ENCODE results near the gene CALML3.

The CALML3 gene

GRCh38 chr10:5550621-5551530 lies 26.1 kb downstream of the CALML3 start:
- TF ChIP-seq CTCF (IDR thresholded peaks at IDR 0.05; ENCODE audit: low read length) (no peak), EZH2 (IDR thresholded peaks at IDR 0.05; ENCODE audit: borderline replicate concordance, low read length) (no peak)
- Histone ChIP-seq H3K9me3 (ENCODE audit: low read length) (no peaks in the 10 kb centered on the region), H3K27ac (ENCODE audit: low read depth, low read length, poor library complexity, severe bottlenecking) (no peak overlapping the region), H3K9ac (ENCODE audit: low read length) (no peak overlapping the region), H3K4me1 (ENCODE audit: insufficient read depth, low read length, severe bottlenecking) (no peaks in the 10 kb centered on the region), H3F3A (ENCODE audit: insufficient read depth, low read length) (no peaks in the 10 kb centered on the region), H4K20me1 (ENCODE audit: insufficient read depth, low read length) (no peaks in the 10 kb centered on the region), H3K79me2 (ENCODE audit: insufficient read depth, low read length) (no peaks in the 10 kb centered on the region), H3K36me3 (ENCODE audit: insufficient read depth, low read length) (no peaks in the 10 kb centered on the region), H3K27me3 (ENCODE audit: insufficient read depth, low read length) (0 out of 2 replicates have a peak, but pooled peaks cover 3% of the 10 kb centered on the region), H3K4me2 (ENCODE audit: low read length) (no peak overlapping the region), H2AFZ (ENCODE audit: low read length) (no peak overlapping the region), H3K9me2 (ENCODE audit: low read depth, low read length) (no peaks in the 10 kb centered on the region), H3K4me3 (ENCODE audit: low read depth, low read length, poor library complexity, severe bottlenecking) (no peak overlapping the region)

- Histone ChIP-seq H3K9ac (ENCODE audit: low read length) (no peak overlapping the region), H4K20me1 (ENCODE audit: insufficient read depth, low read length) (no peaks in the 10 kb centered on the region), H3K79me2 (ENCODE audit: insufficient read depth, low read length) (no peaks in the 10 kb centered on the region), H2AFZ (ENCODE audit: low read length) (no peak overlapping the region), H3K4me2 (ENCODE audit: low read length) (no peak overlapping the region), H3K9me2 (ENCODE audit: low read depth, low read length) (no peaks in the 10 kb centered on the region), H3K27me3 (ENCODE audit: insufficient read depth, low read length) (no peaks in the 10 kb centered on the region), H3K4me1 (ENCODE audit: insufficient read depth, low read length, severe bottlenecking) (no peaks in the 10 kb centered on the region), H3K36me3 (ENCODE audit: insufficient read depth, low read length) (no peaks in the 10 kb centered on the region), H3K27ac (ENCODE audit: low read depth, low read length, poor library complexity, severe bottlenecking) (no peak overlapping the region), H3K4me3 (ENCODE audit: low read depth, low read length, poor library complexity, severe bottlenecking) (no peak overlapping the region), H3F3A (ENCODE audit: insufficient read depth, low read length) (no peaks in the 10 kb centered on the region), H3K9me3 (ENCODE audit: low read length) (no peaks in the 10 kb centered on the region)
- TF ChIP-seq EZH2 (IDR thresholded peaks at IDR 0.05; ENCODE audit: borderline replicate concordance, low read length) (no peak), CTCF (IDR thresholded peaks at IDR 0.05; ENCODE audit: low read length) (no peak)
These were observed 27.0 kb downstream of the CALML3 start for GRCh38 chr10:5551531-5552375.

- no peaks in the 10 kb centered on the region for H3K4me1 ChIP-seq (ENCODE audit: insufficient read depth, low read length, severe bottlenecking)
These were observed 27.9 kb downstream of the CALML3 start for GRCh38 chr10:5552376-5553321.

More at GRCh38 chr10:5552376-5553321, 27.9 kb downstream of the CALML3 start:
- Histone ChIP-seq H3K9ac (ENCODE audit: low read length) (no peak overlapping the region), H3K9me3 (ENCODE audit: low read length) (no peaks in the 10 kb centered on the region), H3K9me2 (ENCODE audit: low read depth, low read length) (no peaks in the 10 kb centered on the region), H3K4me3 (ENCODE audit: low read depth, low read length, poor library complexity, severe bottlenecking) (no peak overlapping the region), H3K27ac (ENCODE audit: low read depth, low read length, poor library complexity, severe bottlenecking) (no peak overlapping the region), H4K20me1 (ENCODE audit: insufficient read depth, low read length) (no peaks in the 10 kb centered on the region), H3K27me3 (ENCODE audit: insufficient read depth, low read length) (no peaks in the 10 kb centered on the region), H3F3A (ENCODE audit: insufficient read depth, low read length) (no peaks in the 10 kb centered on the region), H2AFZ (ENCODE audit: low read length) (no peak overlapping the region), H3K36me3 (ENCODE audit: insufficient read depth, low read length) (no peaks in the 10 kb centered on the region), H3K4me2 (ENCODE audit: low read length) (no peak overlapping the region), H3K79me2 (ENCODE audit: insufficient read depth, low read length) (no peaks in the 10 kb centered on the region)
- no peak for TF ChIP-seq CTCF (IDR thresholded peaks at IDR 0.05; ENCODE audit: low read length)
- no peak for TF ChIP-seq EZH2 (IDR thresholded peaks at IDR 0.05; ENCODE audit: borderline replicate concordance, low read length)

All from OCI-LY1 (cell line).